ENCODE data around the gene NCBP3. TPM values are rescaled to one million over a fixed set of nuclear protein-coding genes. Genes with fewer than 3 reads are reported as not detected.

The NCBP3 gene
- total and polyA plus RNA-seq, 2 of the 8 experiments (the other 6 are each of a cell fraction or from before 2014, with no cell fraction given), result 19.6 to 46.1 TPM

GRCh38 chr17:3761036-3761917 is 84.8 kb downstream of the NCBP3 start (continued):
- TF ChIP-seq, protein P1, sequence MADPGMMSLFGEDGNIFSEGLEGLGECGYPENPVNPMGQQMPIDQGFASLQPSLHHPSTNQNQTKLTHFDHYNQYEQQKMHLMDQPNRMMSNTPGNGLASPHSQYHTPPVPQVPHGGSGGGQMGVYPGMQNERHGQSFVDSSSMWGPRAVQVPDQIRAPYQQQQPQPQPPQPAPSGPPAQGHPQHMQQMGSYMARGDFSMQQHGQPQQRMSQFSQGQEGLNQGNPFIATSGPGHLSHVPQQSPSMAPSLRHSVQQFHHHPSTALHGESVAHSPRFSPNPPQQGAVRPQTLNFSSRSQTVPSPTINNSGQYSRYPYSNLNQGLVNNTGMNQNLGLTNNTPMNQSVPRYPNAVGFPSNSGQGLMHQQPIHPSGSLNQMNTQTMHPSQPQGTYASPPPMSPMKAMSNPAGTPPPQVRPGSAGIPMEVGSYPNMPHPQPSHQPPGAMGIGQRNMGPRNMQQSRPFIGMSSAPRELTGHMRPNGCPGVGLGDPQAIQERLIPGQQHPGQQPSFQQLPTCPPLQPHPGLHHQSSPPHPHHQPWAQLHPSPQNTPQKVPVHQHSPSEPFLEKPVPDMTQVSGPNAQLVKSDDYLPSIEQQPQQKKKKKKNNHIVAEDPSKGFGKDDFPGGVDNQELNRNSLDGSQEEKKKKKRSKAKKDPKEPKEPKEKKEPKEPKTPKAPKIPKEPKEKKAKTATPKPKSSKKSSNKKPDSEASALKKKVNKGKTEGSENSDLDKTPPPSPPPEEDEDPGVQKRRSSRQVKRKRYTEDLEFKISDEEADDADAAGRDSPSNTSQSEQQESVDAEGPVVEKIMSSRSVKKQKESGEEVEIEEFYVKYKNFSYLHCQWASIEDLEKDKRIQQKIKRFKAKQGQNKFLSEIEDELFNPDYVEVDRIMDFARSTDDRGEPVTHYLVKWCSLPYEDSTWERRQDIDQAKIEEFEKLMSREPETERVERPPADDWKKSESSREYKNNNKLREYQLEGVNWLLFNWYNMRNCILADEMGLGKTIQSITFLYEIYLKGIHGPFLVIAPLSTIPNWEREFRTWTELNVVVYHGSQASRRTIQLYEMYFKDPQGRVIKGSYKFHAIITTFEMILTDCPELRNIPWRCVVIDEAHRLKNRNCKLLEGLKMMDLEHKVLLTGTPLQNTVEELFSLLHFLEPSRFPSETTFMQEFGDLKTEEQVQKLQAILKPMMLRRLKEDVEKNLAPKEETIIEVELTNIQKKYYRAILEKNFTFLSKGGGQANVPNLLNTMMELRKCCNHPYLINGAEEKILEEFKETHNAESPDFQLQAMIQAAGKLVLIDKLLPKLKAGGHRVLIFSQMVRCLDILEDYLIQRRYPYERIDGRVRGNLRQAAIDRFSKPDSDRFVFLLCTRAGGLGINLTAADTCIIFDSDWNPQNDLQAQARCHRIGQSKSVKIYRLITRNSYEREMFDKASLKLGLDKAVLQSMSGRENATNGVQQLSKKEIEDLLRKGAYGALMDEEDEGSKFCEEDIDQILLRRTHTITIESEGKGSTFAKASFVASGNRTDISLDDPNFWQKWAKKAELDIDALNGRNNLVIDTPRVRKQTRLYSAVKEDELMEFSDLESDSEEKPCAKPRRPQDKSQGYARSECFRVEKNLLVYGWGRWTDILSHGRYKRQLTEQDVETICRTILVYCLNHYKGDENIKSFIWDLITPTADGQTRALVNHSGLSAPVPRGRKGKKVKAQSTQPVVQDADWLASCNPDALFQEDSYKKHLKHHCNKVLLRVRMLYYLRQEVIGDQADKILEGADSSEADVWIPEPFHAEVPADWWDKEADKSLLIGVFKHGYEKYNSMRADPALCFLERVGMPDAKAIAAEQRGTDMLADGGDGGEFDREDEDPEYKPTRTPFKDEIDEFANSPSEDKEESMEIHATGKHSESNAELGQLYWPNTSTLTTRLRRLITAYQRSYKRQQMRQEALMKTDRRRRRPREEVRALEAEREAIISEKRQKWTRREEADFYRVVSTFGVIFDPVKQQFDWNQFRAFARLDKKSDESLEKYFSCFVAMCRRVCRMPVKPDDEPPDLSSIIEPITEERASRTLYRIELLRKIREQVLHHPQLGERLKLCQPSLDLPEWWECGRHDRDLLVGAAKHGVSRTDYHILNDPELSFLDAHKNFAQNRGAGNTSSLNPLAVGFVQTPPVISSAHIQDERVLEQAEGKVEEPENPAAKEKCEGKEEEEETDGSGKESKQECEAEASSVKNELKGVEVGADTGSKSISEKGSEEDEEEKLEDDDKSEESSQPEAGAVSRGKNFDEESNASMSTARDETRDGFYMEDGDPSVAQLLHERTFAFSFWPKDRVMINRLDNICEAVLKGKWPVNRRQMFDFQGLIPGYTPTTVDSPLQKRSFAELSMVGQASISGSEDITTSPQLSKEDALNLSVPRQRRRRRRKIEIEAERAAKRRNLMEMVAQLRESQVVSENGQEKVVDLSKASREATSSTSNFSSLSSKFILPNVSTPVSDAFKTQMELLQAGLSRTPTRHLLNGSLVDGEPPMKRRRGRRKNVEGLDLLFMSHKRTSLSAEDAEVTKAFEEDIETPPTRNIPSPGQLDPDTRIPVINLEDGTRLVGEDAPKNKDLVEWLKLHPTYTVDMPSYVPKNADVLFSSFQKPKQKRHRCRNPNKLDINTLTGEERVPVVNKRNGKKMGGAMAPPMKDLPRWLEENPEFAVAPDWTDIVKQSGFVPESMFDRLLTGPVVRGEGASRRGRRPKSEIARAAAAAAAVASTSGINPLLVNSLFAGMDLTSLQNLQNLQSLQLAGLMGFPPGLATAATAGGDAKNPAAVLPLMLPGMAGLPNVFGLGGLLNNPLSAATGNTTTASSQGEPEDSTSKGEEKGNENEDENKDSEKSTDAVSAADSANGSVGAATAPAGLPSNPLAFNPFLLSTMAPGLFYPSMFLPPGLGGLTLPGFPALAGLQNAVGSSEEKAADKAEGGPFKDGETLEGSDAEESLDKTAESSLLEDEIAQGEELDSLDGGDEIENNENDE (IDR thresholded peaks at IDR 0.05; ENCODE audit: insufficient replicate concordance, low read length), result no peak
